SK-N-MC (cell line): ENCODE data around the gene ARL4D.
"Not testable (repeated sequence)": the region's sequence is repeated elsewhere in the genome, so short reads cannot be mapped to it uniquely, and the experiment has no call there.

ENCODE experiments used
- DNase-seq: peaks from one replicate; pipeline ENCODE4 v3.0.0-alpha.2; 2011; ENCODE audit warnings: low read depth, low spot score
- H3K27ac ChIP-seq: fragments of 200-600 bp; sonication (generic); 2 replicates; pipeline ENCODE4 v1.5.1; 2016; ENCODE audit warnings: mixed run types
- H3K36me3 ChIP-seq: fragments of 200-600 bp; sonication (generic); 2 replicates; pipeline ENCODE4 v1.6.1; 2017; ENCODE audit warnings: antibody characterized with exemption, low read length, mixed read lengths; ENCODE audit not compliant: insufficient read depth
- H3K4me3 ChIP-seq: fragments of 200-600 bp; sonication (generic); 2 replicates; pipeline ENCODE4 v1.5.1; 2016
- H3K9ac ChIP-seq: fragments of 200-600 bp; sonication (generic); 2 replicates; pipeline ENCODE4 v1.8.0; 2017; ENCODE audit warnings: mixed run types, mixed read lengths; ENCODE audit not compliant: insufficient read length
- H3K9me3 ChIP-seq: fragments of 200-600 bp; sonication (generic); 2 replicates; pipeline ENCODE4 v1.6.1; 2017; ENCODE audit warnings: low read depth, mild to moderate bottlenecking, antibody characterized with exemption, low read length, moderate library complexity, mixed read lengths
- EZH2 ChIP-seq: fragments of 200-600 bp; sonication (generic); IDR thresholded peaks from one replicate; pipeline ENCODE4 v1.6.1; 2017; ENCODE audit warnings: antibody characterized with exemption
- FOXP2 ChIP-seq: optimal IDR thresholded peaks from 2 replicates; pipeline ENCODE3; 2011; ENCODE audit warnings: mild to moderate bottlenecking, moderate library complexity; ENCODE audit not compliant: insufficient read depth; ENCODE audit errors: extremely low read length, control extremely low read depth
- POLR2AphosphoS5 ChIP-seq: IDR thresholded peaks from 2 replicates; pipeline ENCODE4 v1.6.1; 2012; ENCODE audit warnings: mild to moderate bottlenecking, low read depth, low read length, borderline replicate concordance

ARL4D gene

GRCh38 chr17:43356999-43357398 is 41.8 kb upstream of the ARL4D start:
- H3K9me3 ChIP-seq: no peaks in the 10 kb centered on the region
- H3K27ac ChIP-seq: no peak overlapping the region
- no peak for DNase-seq
- no peak overlapping the region for H3K4me3 ChIP-seq
- no peaks in the 10 kb centered on the region for H3K36me3 ChIP-seq
- H3K9ac ChIP-seq: no peak overlapping the region
- no peak for TF ChIP-seq POLR2AphosphoS5
- no peak for TF ChIP-seq EZH2
- no peak for TF ChIP-seq FOXP2

GRCh38 chr17:43359469-43360110 is 39.2 kb upstream of the ARL4D start:
- DNase-seq: no peak
- no peaks in the 10 kb centered on the region for H3K9me3 ChIP-seq
- H3K36me3 ChIP-seq: no peaks in the 10 kb centered on the region
- no peak overlapping the region; the same call in 1 of the 2 replicates for H3K27ac ChIP-seq
- no peak overlapping the region for H3K4me3 ChIP-seq
- no peak for TF ChIP-seq POLR2AphosphoS5
- H3K9ac ChIP-seq: no peak overlapping the region

GRCh38 chr17:43360376-43360738 is 38.4 kb upstream of the ARL4D start:
- Histone ChIP-seq H3K27ac (peak overlapping the region; percentile 98), H3K36me3 (no peaks in the 10 kb centered on the region), H3K9me3 (no peaks in the 10 kb centered on the region), H3K4me3 (peak overlapping the region; percentile 66), H3K9ac (no peak overlapping the region)
- no peak for TF ChIP-seq EZH2
- TF ChIP-seq FOXP2: no peak
- TF ChIP-seq POLR2AphosphoS5: no peak
- no peak for DNase-seq

- Histone ChIP-seq H3K4me3 (peak overlapping the region; percentile 66), H3K9ac (peak overlapping the region; percentile 85), H3K27ac (peak overlapping the region; percentile 98), H3K36me3 (no peaks in the 10 kb centered on the region), H3K9me3 (no peaks in the 10 kb centered on the region)
- TF ChIP-seq POLR2AphosphoS5 (peak; percentile 100), FOXP2 (no peak)
- peak; percentile 94 for DNase-seq
Measured at GRCh38 chr17:43360739-43361505, 37.9 kb upstream of the ARL4D start.

GRCh38 chr17:43363181-43363925 is 35.4 kb upstream of the ARL4D start:
- DNase-seq: no peak
- Histone ChIP-seq H3K27ac (no peak overlapping the region), H3K4me3 (no peak overlapping the region), H3K9me3 (no peaks in the 10 kb centered on the region), H3K9ac (no peak overlapping the region), H3K36me3 (no peaks in the 10 kb centered on the region)
- TF ChIP-seq POLR2AphosphoS5 (no peak), EZH2 (no peak), FOXP2 (no peak)

- no peak overlapping the region for H3K9ac ChIP-seq
- DNase-seq: no peak
- H3K9me3 ChIP-seq: no peaks in the 10 kb centered on the region
- TF ChIP-seq FOXP2 (no peak), EZH2 (no peak), POLR2AphosphoS5 (no peak)
- H3K4me3 ChIP-seq: no peak overlapping the region
- H3K27ac ChIP-seq: no peak overlapping the region
- H3K36me3 ChIP-seq: no peaks in the 10 kb centered on the region
Measured at GRCh38 chr17:43363926-43364285, 34.9 kb upstream of the ARL4D start.

- no peaks in the 10 kb centered on the region for H3K36me3 ChIP-seq
Measured at GRCh38 chr17:43365356-43365755, 33.4 kb upstream of the ARL4D start.

GRCh38 chr17:43365921-43366320 is 32.9 kb upstream of the ARL4D start:
- not testable (repeated sequence) for H3K27ac ChIP-seq, DNase-seq, H3K9me3 ChIP-seq, H3K9ac ChIP-seq, H3K4me3 ChIP-seq, H3K36me3 ChIP-seq

More at GRCh38 chr17:43365356-43365755, 33.4 kb upstream of the ARL4D start:
- no peak overlapping the region for H3K4me3 ChIP-seq
- TF ChIP-seq POLR2AphosphoS5 (no peak), EZH2 (no peak), FOXP2 (no peak)
- H3K9ac ChIP-seq: no peak overlapping the region
- no peak for DNase-seq
- no peak overlapping the region for H3K27ac ChIP-seq
- no peaks in the 10 kb centered on the region for H3K9me3 ChIP-seq
